Measurements from ENCODE around the gene PELI1. TPM values are rescaled to one million over a fixed set of nuclear protein-coding genes. Genes with fewer than 3 reads are reported as not detected.

PELI1 gene
- total and polyA plus RNA-seq, 8 donors = 5.5 to 15.9 (median 9.2) TPM

- ATAC-seq (no peak), DNase-seq (no peak), FAIRE-seq (peak; percentile 64)
- H3K27me3 ChIP-seq = no peaks in the 10 kb centered on the region
- no peaks in the 10 kb centered on the region for H3K9me3 ChIP-seq
- TF ChIP-seq CTCF (IDR thresholded peaks at IDR 0.05) = no peak
- no peak overlapping the region for H3K4me3 ChIP-seq
- H3K36me3 ChIP-seq = no peaks in the 10 kb centered on the region
- H3K27ac ChIP-seq = no peak overlapping the region
- intact Hi-C loops (cut with DNase I) = no loop called here
- H3K4me1 ChIP-seq = peaks cover 0 to 22% (median 12%) of the 10 kb centered on the region in 3 donors
These were observed 9.4 kb downstream of the PELI1 start for GRCh38 chr2:64134813-64135212.

DNA sequence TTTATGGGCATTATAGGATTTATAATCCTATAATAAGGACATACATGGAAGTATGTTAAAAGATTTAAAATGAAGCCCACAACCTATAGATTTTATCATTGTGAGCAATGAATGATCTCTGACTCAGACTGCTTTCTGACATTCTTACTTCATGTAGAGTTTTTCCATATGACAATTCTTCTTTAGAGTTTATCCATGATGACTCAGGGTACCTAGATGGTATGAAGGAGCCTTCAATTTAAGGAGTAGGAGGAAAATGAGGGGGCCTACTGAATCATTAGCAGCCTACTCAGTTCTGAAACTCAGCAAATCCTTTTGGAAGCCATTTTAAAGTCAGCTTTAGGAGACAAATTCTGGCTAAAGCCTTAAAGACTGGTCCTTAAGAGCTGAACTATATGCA lies 10.4 kb downstream of the PELI1 start:
- FAIRE-seq (no peak), DNase-seq (no peak), ATAC-seq (no peak)
- Histone ChIP-seq H3K9me3 (no peaks in the 10 kb centered on the region), H3K4me3 (no peak overlapping the region), H3K36me3 (no peaks in the 10 kb centered on the region), H3K27me3 (no peaks in the 10 kb centered on the region), H3K4me1 (peaks cover 4 to 26% (median 20%) of the 10 kb centered on the region in 3 donors), H3K27ac (no peak overlapping the region)
- intact Hi-C loops (cut with DNase I) = no loop called here
- TF ChIP-seq CTCF (IDR thresholded peaks at IDR 0.05) = no peak

DNA sequence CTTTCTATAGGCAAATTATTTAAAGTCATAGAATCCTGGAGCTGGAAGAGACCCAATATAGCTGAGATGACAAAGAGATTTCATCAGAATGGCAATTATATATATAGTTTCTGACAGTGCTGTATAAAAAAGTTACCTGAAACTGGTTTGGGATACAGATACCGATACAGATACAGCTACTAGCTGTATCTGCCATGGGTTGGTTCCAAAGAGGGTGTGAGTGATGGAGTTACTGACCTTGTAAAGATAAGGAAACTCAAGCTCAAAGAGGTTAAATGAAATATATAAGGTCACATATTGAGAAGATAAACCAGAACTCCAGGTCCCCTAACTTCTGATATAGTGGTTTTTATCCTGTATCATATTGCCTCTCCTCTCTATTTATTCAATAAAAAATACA lies 10.9 kb downstream of the PELI1 start:
- FAIRE-seq (no peak), DNase-seq (no peak), ATAC-seq (no peak)
- Histone ChIP-seq H3K4me1 (peaks cover 4 to 30% (median 25%) of the 10 kb centered on the region in 3 donors), H3K9me3 (no peaks in the 10 kb centered on the region), H3K36me3 (no peaks in the 10 kb centered on the region), H3K27me3 (no peaks in the 10 kb centered on the region), H3K27ac (no peak overlapping the region), H3K4me3 (no peak overlapping the region)
- intact Hi-C loops (cut with DNase I) = no loop called here
- no peak for TF ChIP-seq CTCF (IDR thresholded peaks at IDR 0.05)
- WGBS, 2 donors = 68 to 75% methylated on average over 1 of the region's 1 CpG

- Histone ChIP-seq H3K36me3 (no peaks in the 10 kb centered on the region), H3K27ac (no peak overlapping the region), H3K9me3 (no peaks in the 10 kb centered on the region), H3K4me3 (no peak overlapping the region), H3K4me1 (peaks cover 4 to 31% (median 31%) of the 10 kb centered on the region in 3 donors), H3K27me3 (no peaks in the 10 kb centered on the region)
- no peak for ATAC-seq
- FAIRE-seq = peak; percentile 37
- no peak for TF ChIP-seq CTCF (IDR thresholded peaks at IDR 0.05)
- intact Hi-C loops (cut with DNase I) = no loop called here
- 60 to 66% methylated on average over 2 of the region's 2 CpGs for WGBS, 2 donors
- DNase-seq = no peak
These were observed 13.9 kb downstream of the PELI1 start for GRCh38 chr2:64130333-64130732.

GRCh38 chr2:64128943-64129391 lies 15.3 kb downstream of the PELI1 start:
- Histone ChIP-seq H3K4me1 (peaks cover 4 to 31% (median 28%) of the 10 kb centered on the region in 3 donors), H3K9me3 (no peaks in the 10 kb centered on the region), H3K36me3 (no peaks in the 10 kb centered on the region), H3K4me3 (no peak overlapping the region), H3K27ac (no peak overlapping the region), H3K27me3 (no peaks in the 10 kb centered on the region)
- peak in 3 of 4 donors; percentile 30 to 63 (median 52) for ATAC-seq
- intact Hi-C loops (cut with DNase I) = no loop called here
- DNase-seq = no peak
- no peak for FAIRE-seq
- TF ChIP-seq CTCF (IDR thresholded peaks at IDR 0.05) = no peak
